ENCODE results near the gene TMA7. TPM values are rescaled to one million over a fixed set of nuclear protein-coding genes. Genes with fewer than 3 reads are reported as not detected.
"Not testable (repeated sequence)": the region's sequence is repeated elsewhere in the genome, so short reads cannot be mapped to it uniquely, and the experiment has no call there.

Gene TMA7
- total RNA-seq, 2 experiments from 2014 or later: 250 to 313 TPM

- H3K4me2 ChIP-seq (ENCODE audit: low read length): peak overlapping the region; percentile 67
- peak overlapping the region; percentile 70 for H2AFZ ChIP-seq (ENCODE audit: low read length)
- H3K9me3 ChIP-seq (ENCODE audit: low read length): no peaks in the 10 kb centered on the region
- no peaks in the 10 kb centered on the region for H3K9me2 ChIP-seq (ENCODE audit: insufficient read depth, low read length)
- DNase-seq (ENCODE audit: low spot score): no peak
- intact Hi-C loops (cut with micrococcal nuclease; ENCODE audit: unreplicated experiment): loop anchor here (1.0 to 2.0 kb wide), 2 partner anchors 19 to 33 kb away; partner anchors contain the start of genes CCDC51 and TMA7
- H3K79me2 ChIP-seq (ENCODE audit: insufficient read depth, low read depth, low read length): peaks cover 32% of the 10 kb centered on the region
- H3K36me3 ChIP-seq (ENCODE audit: insufficient read depth, low read length): peaks cover 9% of the 10 kb centered on the region
- ChIA-PET CTCF (ENCODE audit: unreplicated experiment) (interaction anchor here (0.6 to 2.0 kb wide), 10 partner anchors 10 to 83 kb away, joined by 3 to 9 read pairs (median 4); partner anchors contain the start of genes CCDC51, PFKFB4 and TMA7), POLR2A (interaction anchor here (0.6 to 2.8 kb wide), 9 partner anchors 11 to 438 kb away, joined by 3 to 19 read pairs (median 5); partner anchors contain the start of genes ATRIP, CCDC51 and TMA7)
- no TSS peak for BruUV-seq (replicated peaks)
- H3K4me1 ChIP-seq (ENCODE audit: insufficient read depth, low read length, poor library complexity, severe bottlenecking): peaks cover 48% of the 10 kb centered on the region
- TF ChIP-seq EZH2phosphoT487 (IDR thresholded peaks at IDR 0.05; ENCODE audit: borderline replicate concordance, low read depth, low read length) (no peak), CTCF (conservative IDR thresholded peaks at IDR 0.05; ENCODE audit: low read length) (no peak)
- peak overlapping the region; percentile 76 for H3K4me3 ChIP-seq (ENCODE audit: low read depth, low read length, poor library complexity, severe bottlenecking)
- peak overlapping the region; percentile 84 for H3K27ac ChIP-seq (ENCODE audit: low read depth, low read length, poor library complexity, severe bottlenecking)
- H4K20me1 ChIP-seq (ENCODE audit: insufficient read depth, low read length): no peaks in the 10 kb centered on the region
Measured at GRCh38 chr3:48473617-48473952, 33.5 kb downstream of the TMA7 start.

- H3K27ac ChIP-seq (ENCODE audit: low read depth, low read length, poor library complexity, severe bottlenecking): peak overlapping the region; percentile 84
- POLR2A ChIA-PET: interaction anchor here (0.7 to 2.8 kb wide), 3 partner anchors 23 to 596 kb away, joined by 3 to 19 read pairs (median 16); partner anchors contain the start of genes CCDC51 and TMA7
Measured at GRCh38 chr3:48474031-48474430, 34.0 kb downstream of the TMA7 start.

GRCh38 chr3:48474619-48475018 lies 34.6 kb downstream of the TMA7 start:
- Histone ChIP-seq H3K79me2 (ENCODE audit: insufficient read depth, low read depth, low read length) (peaks cover 27% of the 10 kb centered on the region), H3K4me3 (ENCODE audit: low read depth, low read length, poor library complexity, severe bottlenecking) (no peak overlapping the region), H2AFZ (ENCODE audit: low read length) (no peak overlapping the region), H3K9me2 (ENCODE audit: insufficient read depth, low read length) (no peaks in the 10 kb centered on the region), H4K20me1 (ENCODE audit: insufficient read depth, low read length) (no peaks in the 10 kb centered on the region), H3K4me2 (ENCODE audit: low read length) (no peak overlapping the region), H3K27ac (ENCODE audit: low read depth, low read length, poor library complexity, severe bottlenecking) (no peak overlapping the region), H3K4me1 (ENCODE audit: insufficient read depth, low read length, poor library complexity, severe bottlenecking) (peaks cover 48% of the 10 kb centered on the region), H3K9me3 (ENCODE audit: low read length) (no peaks in the 10 kb centered on the region), H3K36me3 (ENCODE audit: insufficient read depth, low read length) (no peaks in the 10 kb centered on the region; the same call in 1 of the 2 replicates)
- DNase-seq (ENCODE audit: low spot score): no peak
- POLR2A ChIA-PET: interaction anchor here (0.6 to 0.7 kb wide), 2 partner anchors 30 to 595 kb away, joined by 3 read pairs; no protein-coding TSS in a partner anchor
- CTCF ChIA-PET (ENCODE audit: unreplicated experiment): interaction anchor here (0.5 kb wide), 1 partner anchor 30 kb away, joined by 3 read pairs; no protein-coding TSS in a partner anchor
- BruUV-seq (replicated peaks): no TSS peak
- intact Hi-C loops (cut with micrococcal nuclease; ENCODE audit: unreplicated experiment): no loop called here
- no peak for TF ChIP-seq EZH2phosphoT487 (IDR thresholded peaks at IDR 0.05; ENCODE audit: borderline replicate concordance, low read depth, low read length)
- no peak for TF ChIP-seq CTCF (conservative IDR thresholded peaks at IDR 0.05; ENCODE audit: low read length)

More at GRCh38 chr3:48474031-48474430, 34.0 kb downstream of the TMA7 start:
- H4K20me1 ChIP-seq (ENCODE audit: insufficient read depth, low read length); BruUV-seq (replicated peaks); H3K4me2 ChIP-seq (ENCODE audit: low read length); H2AFZ ChIP-seq (ENCODE audit: low read length); H3K36me3 ChIP-seq (ENCODE audit: insufficient read depth, low read length); H3K9me2 ChIP-seq (ENCODE audit: insufficient read depth, low read length); intact Hi-C loops (cut with micrococcal nuclease; ENCODE audit: unreplicated experiment); H3K9me3 ChIP-seq (ENCODE audit: low read length); H3K4me3 ChIP-seq (ENCODE audit: low read depth, low read length, poor library complexity, severe bottlenecking); DNase-seq (ENCODE audit: low spot score): not testable (repeated sequence)
- Histone ChIP-seq H3K79me2 (ENCODE audit: insufficient read depth, low read depth, low read length) (peaks cover 32% of the 10 kb centered on the region), H3K4me1 (ENCODE audit: insufficient read depth, low read length, poor library complexity, severe bottlenecking) (peaks cover 48% of the 10 kb centered on the region)
- CTCF ChIA-PET (ENCODE audit: unreplicated experiment): interaction anchor here (0.7 to 1.3 kb wide), 6 partner anchors 10 to 71 kb away, joined by 3 to 5 read pairs (median 3); partner anchors contain the start of genes CCDC51 and TMA7
